Caco-2 (cell line): ENCODE measurements around the gene CEND1. TPM values are rescaled to one million over a fixed set of nuclear protein-coding genes. Genes with fewer than 3 reads are reported as not detected.

Experiments used
- BruUV-seq: library from RNA; stranded (reverse); fragments of 400-500 nt; replicated peaks from 2 replicates; lab custom pipeline; 2021; lab: Mats Ljungman, UMichigan
- CTCF ChIA-PET: fragments of 300-600 bp; sonication (Branson Sonifier 250); formaldehyde crosslinking; loops from one replicate; lab custom pipeline; 2022; ENCODE audit warnings: antibody characterized with exemption; lab: Charles Lee
- POLR2A ChIA-PET: fragments of 300-600 bp; sonication (Branson Sonifier 250); formaldehyde crosslinking; loops from one replicate; lab custom pipeline; 2022; ENCODE audit warnings: antibody characterized with exemption; lab: Charles Lee
- DNase-seq, 2 experiments: peaks; one replicate each; pipeline versions ENCODE4 v3.0.0 to v3.0.0-alpha.2; 2020 to 2022
- H3K27me3 ChIP-seq: replicated peaks from 2 replicates; pipeline ENCODE4 v1.6.0; 2011; ENCODE audit warnings: low read length; ENCODE audit not compliant: control insufficient read depth, insufficient read depth
- H3K36me3 ChIP-seq: 2 replicates; pipeline ENCODE4 v1.5.1; 2011; ENCODE audit warnings: low read length; ENCODE audit not compliant: control insufficient read depth, insufficient read depth
- H3K4me1 ChIP-seq: fragments of 250-450 bp; sonication (Bioruptor Pico); 2 replicates; pipeline ENCODE4 v1.5.1; 2020; ENCODE audit warnings: mild to moderate bottlenecking
- H3K4me3 ChIP-seq: 2 replicates; pipeline ENCODE4 v1.5.1; 2011; ENCODE audit warnings: low read depth, mild to moderate bottlenecking, control low read depth, low read length
- H3K9me3 ChIP-seq: fragments of 250-450 bp; sonication (Bioruptor Pico); 2 replicates; pipeline ENCODE4 v1.5.1; 2020; ENCODE audit warnings: mild to moderate bottlenecking, moderate library complexity
- H3K27ac Mint-ChIP-seq: one replicate; pipeline ENCODE4 v1.8.0; 2022; ENCODE audit warnings: mixed read lengths; ENCODE audit not compliant: unreplicated experiment
- H3K27me3 Mint-ChIP-seq: one replicate; pipeline ENCODE4 v1.8.0; 2022; ENCODE audit warnings: mixed read lengths; ENCODE audit not compliant: insufficient read depth, unreplicated experiment
- H3K36me3 Mint-ChIP-seq: one replicate; pipeline ENCODE4 v1.8.0; 2022; ENCODE audit warnings: mild to moderate bottlenecking, mixed read lengths; ENCODE audit not compliant: insufficient read depth, unreplicated experiment
- H3K4me1 Mint-ChIP-seq: one replicate; pipeline ENCODE4 v1.8.0; 2022; ENCODE audit warnings: low read depth, mixed read lengths; ENCODE audit not compliant: unreplicated experiment
- H3K4me3 Mint-ChIP-seq: one replicate; pipeline ENCODE4 v1.8.0; 2022; ENCODE audit warnings: mild to moderate bottlenecking, moderate library complexity, mixed read lengths; ENCODE audit not compliant: unreplicated experiment
- H3K9me3 Mint-ChIP-seq: one replicate; pipeline ENCODE4 v1.8.0; 2022; ENCODE audit warnings: mixed read lengths; ENCODE audit not compliant: unreplicated experiment
- intact Hi-C: fragments of 100-400 bp; cut with micrococcal nuclease; formaldehyde crosslinking; loops from one replicate; pipeline ENCODE4 v1.10.0; 2022; ENCODE audit not compliant: unreplicated experiment
- total RNA-seq: library from RNA; stranded (reverse); gene quantifications from 2 replicates; pipeline ENCODE4 v1.2.3, GENCODE V29; 2022
- TF ChIP-seq, protein P1 (sequence below), 2 experiments: fragments of 200-600 bp in 1 of 2; IDR thresholded peaks; 1 replicate in 1 of 2; 2 replicates in 1 of 2; pipeline versions ENCODE4 v1.5.1 to v1.8.0; 2011 to 2022; ENCODE audit warnings: antibody characterized with exemption in 1 of 2, control low read depth in 1 of 2, inconsistent platforms in 1 of 2, low read depth in 1 of 2, low read length in 1 of 2, mild to moderate bottlenecking in 1 of 2, moderate library complexity in 1 of 2; ENCODE audit not compliant: insufficient read depth in 1 of 2, severe bottlenecking in 1 of 2, unreplicated experiment in 1 of 2

CEND1 gene
- total RNA-seq, 1 experiment from 2014 or later, result not detected

DNA sequence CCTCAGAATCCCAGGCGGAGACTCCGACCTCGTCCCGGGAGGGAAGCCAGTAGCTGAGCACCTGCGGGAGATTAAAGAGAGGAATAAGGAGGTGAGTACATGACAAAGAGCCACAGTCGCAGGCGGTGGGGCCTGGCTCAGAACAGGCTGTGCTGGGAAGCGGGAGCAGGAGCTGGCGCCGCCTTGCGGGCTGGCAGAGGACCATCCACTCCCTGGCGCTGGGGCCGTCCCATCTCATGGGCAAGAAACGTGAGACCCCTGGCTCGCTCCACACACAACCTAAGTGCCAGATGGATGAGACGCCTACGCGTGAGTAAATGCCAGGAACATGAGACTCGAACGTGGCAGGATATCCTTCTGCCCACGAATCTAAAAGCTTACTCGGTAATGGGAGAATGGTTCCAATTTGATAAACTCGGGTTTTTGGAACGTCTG is 6.3 kb downstream of the CEND1 start:
- H3K9me3 Mint-ChIP-seq, result no peaks in the 10 kb centered on the region
- Histone ChIP-seq H3K9me3 (no peaks in the 10 kb centered on the region), H3K27me3 (no peaks in the 10 kb centered on the region), H3K4me1 (peaks cover under 1% of the 10 kb centered on the region; the same call in 1 of the 2 replicates), H3K36me3 (no peaks in the 10 kb centered on the region; the same call in none of the 2 replicates), H3K4me3 (no peak overlapping the region)
- peak; percentile 81 to 83 for DNase-seq
- no TSS peak for BruUV-seq
- TF ChIP-seq, protein P1, sequence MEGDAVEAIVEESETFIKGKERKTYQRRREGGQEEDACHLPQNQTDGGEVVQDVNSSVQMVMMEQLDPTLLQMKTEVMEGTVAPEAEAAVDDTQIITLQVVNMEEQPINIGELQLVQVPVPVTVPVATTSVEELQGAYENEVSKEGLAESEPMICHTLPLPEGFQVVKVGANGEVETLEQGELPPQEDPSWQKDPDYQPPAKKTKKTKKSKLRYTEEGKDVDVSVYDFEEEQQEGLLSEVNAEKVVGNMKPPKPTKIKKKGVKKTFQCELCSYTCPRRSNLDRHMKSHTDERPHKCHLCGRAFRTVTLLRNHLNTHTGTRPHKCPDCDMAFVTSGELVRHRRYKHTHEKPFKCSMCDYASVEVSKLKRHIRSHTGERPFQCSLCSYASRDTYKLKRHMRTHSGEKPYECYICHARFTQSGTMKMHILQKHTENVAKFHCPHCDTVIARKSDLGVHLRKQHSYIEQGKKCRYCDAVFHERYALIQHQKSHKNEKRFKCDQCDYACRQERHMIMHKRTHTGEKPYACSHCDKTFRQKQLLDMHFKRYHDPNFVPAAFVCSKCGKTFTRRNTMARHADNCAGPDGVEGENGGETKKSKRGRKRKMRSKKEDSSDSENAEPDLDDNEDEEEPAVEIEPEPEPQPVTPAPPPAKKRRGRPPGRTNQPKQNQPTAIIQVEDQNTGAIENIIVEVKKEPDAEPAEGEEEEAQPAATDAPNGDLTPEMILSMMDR (IDR thresholded peaks at IDR 0.05; ENCODE audit: insufficient read depth in 1 of 2, low read depth in 1 of 2, low read length in 1 of 2, severe bottlenecking in 1 of 2, unreplicated experiment in 1 of 2), result peak; percentile 43 to 67
- ChIA-PET POLR2A (interaction anchor here (0.7 to 1.0 kb wide), 2 partner anchors 35 to 37 kb away, joined by 3 to 5 read pairs; partner anchors contain the start of gene PNPLA2), CTCF (interaction anchor here (0.8 kb wide), 1 partner anchor 13 kb away, joined by 3 read pairs; no protein-coding TSS in a partner anchor)
- peak overlapping the region; percentile 5 for H3K4me3 Mint-ChIP-seq
- intact Hi-C loops, result no loop called here
- peaks cover 31% of the 10 kb centered on the region for H3K36me3 Mint-ChIP-seq
- H3K27me3 Mint-ChIP-seq, result no peaks in the 10 kb centered on the region
- no peaks in the 10 kb centered on the region for H3K4me1 Mint-ChIP-seq
- H3K27ac Mint-ChIP-seq, result no peak overlapping the region

DNA sequence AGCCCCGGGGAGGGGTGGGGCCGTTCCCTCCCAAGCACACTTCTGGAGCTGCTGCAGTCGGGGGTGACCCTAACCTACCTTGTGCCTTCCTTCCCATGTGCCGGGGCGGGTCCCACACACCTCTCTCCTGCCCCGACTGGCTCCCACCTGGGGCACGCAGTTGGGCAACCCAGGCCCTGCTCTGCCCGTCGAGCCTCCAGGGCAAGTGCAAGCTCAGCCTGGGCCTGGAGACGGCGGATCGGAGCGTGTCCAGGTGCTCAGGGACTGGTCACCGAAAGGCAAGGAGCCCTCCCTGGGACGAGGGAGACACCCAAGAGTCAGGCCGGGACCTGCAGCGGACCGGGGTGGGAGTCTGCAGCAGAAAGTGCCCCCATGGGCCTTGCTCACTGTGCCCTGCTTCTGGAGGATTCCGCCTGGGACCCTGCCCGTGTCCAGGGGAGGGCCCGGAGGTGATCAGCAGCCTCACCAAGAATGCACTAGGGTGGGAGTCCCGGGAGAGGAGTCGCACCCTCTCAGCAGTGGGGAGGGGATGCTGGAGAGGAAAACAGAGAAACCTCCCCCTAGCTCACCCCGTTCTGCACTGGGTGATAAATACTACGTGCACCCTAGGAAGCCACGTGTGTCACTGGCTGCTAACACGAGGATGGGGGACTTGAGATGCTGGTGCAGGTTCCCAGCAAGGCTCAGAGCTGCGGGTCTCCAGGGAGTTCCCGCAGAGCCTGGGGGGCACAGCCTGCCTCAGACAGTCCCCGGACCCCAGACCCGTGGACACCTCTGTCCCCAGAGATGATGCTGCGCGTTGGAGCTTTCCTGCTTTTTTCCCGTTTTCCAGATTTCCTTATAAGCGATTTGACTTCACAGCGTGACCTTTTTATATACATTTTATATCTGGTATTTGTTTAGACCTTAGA is 7.4 kb downstream of the CEND1 start:
- no peaks in the 10 kb centered on the region for H3K27me3 Mint-ChIP-seq
- no peak overlapping the region for H3K4me3 Mint-ChIP-seq
- DNase-seq, result no peak
- H3K27ac Mint-ChIP-seq, result no peak overlapping the region
- BruUV-seq, result no TSS peak
- TF ChIP-seq, protein P1 (IDR thresholded peaks at IDR 0.05; ENCODE audit: insufficient read depth in 1 of 2, low read depth in 1 of 2, low read length in 1 of 2, severe bottlenecking in 1 of 2, unreplicated experiment in 1 of 2), result no peak
- Histone ChIP-seq H3K9me3 (no peaks in the 10 kb centered on the region), H3K4me3 (no peak overlapping the region), H3K4me1 (peaks cover 5% of the 10 kb centered on the region), H3K27me3 (no peaks in the 10 kb centered on the region), H3K36me3 (no peaks in the 10 kb centered on the region; the same call in none of the 2 replicates)
- intact Hi-C loops, result no loop called here
- ChIA-PET POLR2A (interaction anchor here (0.6 to 1.0 kb wide), 2 partner anchors 32 to 36 kb away, joined by 5 to 7 read pairs; partner anchors contain the start of gene PNPLA2), CTCF (interaction anchor here (0.5 to 0.7 kb wide), 2 partner anchors 86 to 1004 kb away, joined by 4 to 5 read pairs; no protein-coding TSS in a partner anchor)
- H3K9me3 Mint-ChIP-seq, result no peaks in the 10 kb centered on the region
- H3K4me1 Mint-ChIP-seq, result no peaks in the 10 kb centered on the region
- peaks cover 31% of the 10 kb centered on the region for H3K36me3 Mint-ChIP-seq

DNA sequence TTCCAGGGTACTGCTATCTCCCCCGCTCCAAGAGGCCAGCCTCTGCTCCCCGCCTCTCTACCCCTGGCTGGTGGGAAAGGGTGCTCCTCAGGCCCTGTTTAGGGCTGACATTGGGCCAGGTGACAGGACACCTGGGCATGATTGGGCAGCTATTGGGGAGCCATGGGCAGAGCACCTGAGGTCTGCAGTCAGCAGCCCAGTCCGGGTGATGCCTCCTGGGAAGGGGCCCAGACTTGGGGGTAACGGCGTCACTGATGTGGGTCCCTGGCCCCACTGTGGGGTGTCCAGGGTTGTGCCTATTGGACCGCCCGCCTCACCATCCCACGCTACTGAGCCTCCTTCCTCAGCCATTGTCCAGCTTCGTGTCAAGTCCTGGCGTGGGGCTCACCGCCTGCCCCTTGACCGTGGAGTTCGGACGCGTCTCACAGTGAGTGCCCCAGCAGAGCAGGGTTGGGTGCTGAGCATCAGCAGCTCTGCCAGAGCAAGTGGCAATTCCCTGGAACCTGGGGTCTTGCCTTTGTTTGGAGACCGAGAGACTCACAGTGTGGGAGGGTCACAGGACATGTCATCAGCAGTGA is 9.8 kb downstream of the CEND1 start:
- Mint-ChIP-seq H3K36me3 (peaks cover 30% of the 10 kb centered on the region), H3K27me3 (no peaks in the 10 kb centered on the region), H3K4me3 (peak overlapping the region; percentile 19), H3K4me1 (no peaks in the 10 kb centered on the region), H3K9me3 (no peaks in the 10 kb centered on the region), H3K27ac (no peak overlapping the region)
- BruUV-seq, result no TSS peak
- TF ChIP-seq, protein P1 (IDR thresholded peaks at IDR 0.05; ENCODE audit: insufficient read depth in 1 of 2, low read depth in 1 of 2, low read length in 1 of 2, severe bottlenecking in 1 of 2, unreplicated experiment in 1 of 2), result no peak
- Histone ChIP-seq H3K36me3 (no peaks in the 10 kb centered on the region; the same call in none of the 2 replicates), H3K4me3 (no peak overlapping the region), H3K4me1 (peaks cover 13% of the 10 kb centered on the region), H3K9me3 (no peaks in the 10 kb centered on the region), H3K27me3 (no peaks in the 10 kb centered on the region)
- ChIA-PET CTCF (no interaction called here), POLR2A (no interaction called here)
- no peak for DNase-seq
- intact Hi-C loops, result no loop called here
